ENCODE measurements around the gene TSPAN33. TPM values are rescaled to one million over a fixed set of nuclear protein-coding genes. Genes with fewer than 3 reads are reported as not detected.

TSPAN33 gene
- total and polyA plus RNA-seq, 9 of the 15 experiments (the other 6 are each of a cell fraction or from before 2014, with no cell fraction given): 0.03 to 1.5 (median 0.23) TPM; not detected in 2

DNA sequence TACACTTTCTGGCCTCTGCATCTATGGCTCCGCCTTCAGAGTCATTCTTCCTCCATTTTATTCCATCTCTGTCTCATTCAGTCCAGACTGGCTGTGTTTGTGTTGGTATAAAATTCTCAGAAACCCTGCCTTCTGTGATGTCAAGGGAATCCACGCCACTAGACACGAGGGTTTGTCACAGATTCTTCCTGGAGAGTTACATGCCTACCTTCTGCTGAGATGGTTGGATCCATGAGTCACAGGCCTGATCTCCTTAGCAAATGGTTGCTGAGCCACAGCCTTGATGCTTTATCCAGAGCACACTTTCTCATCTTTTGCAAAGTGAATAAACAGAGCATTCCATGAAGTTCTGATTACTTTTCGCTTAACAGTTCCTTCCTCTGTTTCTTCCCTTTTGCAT is 35.9 kb upstream of the TSPAN33 start (continued):
- TF ChIP-seq, protein P1, sequence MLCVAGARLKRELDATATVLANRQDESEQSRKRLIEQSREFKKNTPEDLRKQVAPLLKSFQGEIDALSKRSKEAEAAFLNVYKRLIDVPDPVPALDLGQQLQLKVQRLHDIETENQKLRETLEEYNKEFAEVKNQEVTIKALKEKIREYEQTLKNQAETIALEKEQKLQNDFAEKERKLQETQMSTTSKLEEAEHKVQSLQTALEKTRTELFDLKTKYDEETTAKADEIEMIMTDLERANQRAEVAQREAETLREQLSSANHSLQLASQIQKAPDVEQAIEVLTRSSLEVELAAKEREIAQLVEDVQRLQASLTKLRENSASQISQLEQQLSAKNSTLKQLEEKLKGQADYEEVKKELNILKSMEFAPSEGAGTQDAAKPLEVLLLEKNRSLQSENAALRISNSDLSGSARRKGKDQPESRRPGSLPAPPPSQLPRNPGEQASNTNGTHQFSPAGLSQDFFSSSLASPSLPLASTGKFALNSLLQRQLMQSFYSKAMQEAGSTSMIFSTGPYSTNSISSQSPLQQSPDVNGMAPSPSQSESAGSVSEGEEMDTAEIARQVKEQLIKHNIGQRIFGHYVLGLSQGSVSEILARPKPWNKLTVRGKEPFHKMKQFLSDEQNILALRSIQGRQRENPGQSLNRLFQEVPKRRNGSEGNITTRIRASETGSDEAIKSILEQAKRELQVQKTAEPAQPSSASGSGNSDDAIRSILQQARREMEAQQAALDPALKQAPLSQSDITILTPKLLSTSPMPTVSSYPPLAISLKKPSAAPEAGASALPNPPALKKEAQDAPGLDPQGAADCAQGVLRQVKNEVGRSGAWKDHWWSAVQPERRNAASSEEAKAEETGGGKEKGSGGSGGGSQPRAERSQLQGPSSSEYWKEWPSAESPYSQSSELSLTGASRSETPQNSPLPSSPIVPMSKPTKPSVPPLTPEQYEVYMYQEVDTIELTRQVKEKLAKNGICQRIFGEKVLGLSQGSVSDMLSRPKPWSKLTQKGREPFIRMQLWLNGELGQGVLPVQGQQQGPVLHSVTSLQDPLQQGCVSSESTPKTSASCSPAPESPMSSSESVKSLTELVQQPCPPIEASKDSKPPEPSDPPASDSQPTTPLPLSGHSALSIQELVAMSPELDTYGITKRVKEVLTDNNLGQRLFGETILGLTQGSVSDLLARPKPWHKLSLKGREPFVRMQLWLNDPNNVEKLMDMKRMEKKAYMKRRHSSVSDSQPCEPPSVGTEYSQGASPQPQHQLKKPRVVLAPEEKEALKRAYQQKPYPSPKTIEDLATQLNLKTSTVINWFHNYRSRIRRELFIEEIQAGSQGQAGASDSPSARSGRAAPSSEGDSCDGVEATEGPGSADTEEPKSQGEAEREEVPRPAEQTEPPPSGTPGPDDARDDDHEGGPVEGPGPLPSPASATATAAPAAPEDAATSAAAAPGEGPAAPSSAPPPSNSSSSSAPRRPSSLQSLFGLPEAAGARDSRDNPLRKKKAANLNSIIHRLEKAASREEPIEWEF (CRISPR knock-in tag; IDR thresholded peaks at IDR 0.05): no peak

DNA sequence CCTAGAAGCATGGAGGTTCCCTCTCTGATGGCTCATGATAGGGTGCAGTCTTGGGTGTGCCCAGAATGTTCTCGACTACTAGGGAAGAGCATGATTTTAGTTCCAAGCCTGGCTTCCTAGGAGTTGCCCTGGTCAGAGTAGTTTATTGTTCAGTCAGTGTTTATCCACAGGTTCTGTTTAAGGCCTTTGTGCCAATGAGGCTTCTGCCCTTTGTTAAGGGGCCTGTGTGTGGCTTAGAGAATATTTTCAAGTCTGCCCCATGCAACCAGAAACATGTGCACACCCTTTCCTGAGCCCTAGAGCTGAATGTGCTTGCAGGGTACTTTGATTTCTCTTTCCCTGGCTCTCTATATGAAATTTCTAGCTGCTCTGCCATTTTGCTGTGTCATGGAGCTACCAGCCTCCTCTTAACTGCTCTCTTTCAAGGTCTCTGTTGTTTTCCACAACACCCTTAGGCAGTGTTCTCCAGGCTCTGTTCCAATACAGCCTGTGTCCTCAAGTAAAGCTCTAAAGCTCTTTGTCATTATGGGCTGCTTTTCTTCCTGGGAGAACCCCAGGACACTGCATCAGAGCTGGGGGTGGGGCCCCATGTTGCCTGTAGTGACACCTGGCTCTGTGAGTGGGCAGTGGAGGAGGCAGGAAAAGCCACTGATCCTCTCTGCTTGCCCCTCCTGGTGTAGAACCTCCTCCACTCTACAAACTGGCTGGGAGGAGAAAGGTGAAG is 34.1 kb upstream of the TSPAN33 start:
- peak overlapping the region; percentile 46; the same call in 2 of the 3 replicates for H3K27ac ChIP-seq (ENCODE audit: extremely low read depth, low read depth, low read length)
- no TSS peak for BruUV-seq (replicated peaks)
- POLR2A ChIA-PET: interaction anchor here (0.7 to 1.1 kb wide), 2 partner anchors 18 to 700 kb away, joined by 3 read pairs; no protein-coding TSS in a partner anchor
- TF ChIP-seq ZNF316 (IDR thresholded peaks at IDR 0.05) (peak; percentile 89), SMARCA5 (IDR thresholded peaks at IDR 0.05) (no peak), C11orf30 (IDR thresholded peaks at IDR 0.05; ENCODE audit: low read depth) (peak; percentile 87), RCOR1 (IDR thresholded peaks at IDR 0.05; ENCODE audit: borderline replicate concordance in 1 of 2, low read depth in 2 of 2, low read length in 2 of 2) (0 out of 4 replicates have a peak, but pooled peaks of 1 of the 2 experiments have one; percentile 14), ATF1 (CRISPR knock-in tag; IDR thresholded peaks at IDR 0.05) (no peak), ATF1 (tag; IDR thresholded peaks at IDR 0.05) (0 out of 2 replicates have a peak, but pooled peaks have one; percentile 9)
- TF ChIP-seq, protein P2, sequence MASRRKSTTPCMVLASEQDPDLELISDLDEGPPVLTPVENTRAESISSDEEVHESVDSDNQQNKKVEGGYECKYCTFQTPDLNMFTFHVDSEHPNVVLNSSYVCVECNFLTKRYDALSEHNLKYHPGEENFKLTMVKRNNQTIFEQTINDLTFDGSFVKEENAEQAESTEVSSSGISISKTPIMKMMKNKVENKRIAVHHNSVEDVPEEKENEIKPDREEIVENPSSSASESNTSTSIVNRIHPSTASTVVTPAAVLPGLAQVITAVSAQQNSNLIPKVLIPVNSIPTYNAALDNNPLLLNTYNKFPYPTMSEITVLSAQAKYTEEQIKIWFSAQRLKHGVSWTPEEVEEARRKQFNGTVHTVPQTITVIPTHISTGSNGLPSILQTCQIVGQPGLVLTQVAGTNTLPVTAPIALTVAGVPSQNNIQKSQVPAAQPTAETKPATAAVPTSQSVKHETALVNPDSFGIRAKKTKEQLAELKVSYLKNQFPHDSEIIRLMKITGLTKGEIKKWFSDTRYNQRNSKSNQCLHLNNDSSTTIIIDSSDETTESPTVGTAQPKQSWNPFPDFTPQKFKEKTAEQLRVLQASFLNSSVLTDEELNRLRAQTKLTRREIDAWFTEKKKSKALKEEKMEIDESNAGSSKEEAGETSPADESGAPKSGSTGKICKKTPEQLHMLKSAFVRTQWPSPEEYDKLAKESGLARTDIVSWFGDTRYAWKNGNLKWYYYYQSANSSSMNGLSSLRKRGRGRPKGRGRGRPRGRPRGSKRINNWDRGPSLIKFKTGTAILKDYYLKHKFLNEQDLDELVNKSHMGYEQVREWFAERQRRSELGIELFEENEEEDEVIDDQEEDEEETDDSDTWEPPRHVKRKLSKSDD (conservative IDR thresholded peaks at IDR 0.05; ENCODE audit: low read length): no peak

More for the DNA sequence above, 34.1 kb upstream of the TSPAN33 start:
- peaks cover 0 to 11% of the 10 kb centered on the region in 2 experiments; a peak in 4 of 5 replicates for H3K4me1 ChIP-seq (replicated peaks in 1 of 2; ENCODE audit: control insufficient read depth in 2 of 2, insufficient read depth in 2 of 2, low read length in 2 of 2)
- H3K27me3 ChIP-seq (ENCODE audit: control insufficient read depth in 2 of 2, insufficient read depth in 2 of 2, low read length in 2 of 2): no peaks in the 10 kb centered on the region
- no peaks in the 10 kb centered on the region for H3K9me1 ChIP-seq (ENCODE audit: control insufficient read depth, insufficient read depth, low read length)
- peak overlapping the region in 1 of 2 experiments; percentile 57; a peak in 1 of 4 replicates for H3K9ac ChIP-seq (ENCODE audit: insufficient read depth in 1 of 2, low read depth in 2 of 2, low read length in 2 of 2)
- peak overlapping the region; percentile 15; the same call in 1 of the 2 replicates for H3K4me2 ChIP-seq (ENCODE audit: insufficient read depth, low read length)
- 40% methylated on average over 1 of the region's 1 CpG for WGBS (ENCODE audit: insufficient coverage, low coverage, missing lambda C conversion rate)
- H2AFZ ChIP-seq (ENCODE audit: low read depth, low read length): peak overlapping the region; percentile 91
- H3K9me3 ChIP-seq (replicated peaks; ENCODE audit: control insufficient read depth, insufficient read depth, low read depth, low read length): no peaks in the 10 kb centered on the region
- H3K4me3 ChIP-seq: no peak overlapping the region
- peak; percentile 83 for ATAC-seq
- peak; percentile 32 for FAIRE-seq
- H4K20me1 ChIP-seq (replicated peaks; ENCODE audit: control insufficient read depth, insufficient read depth, low read length): no peaks in the 10 kb centered on the region
- CTCF ChIA-PET (ENCODE audit: low intra/inter-chr PET ratio): no interaction called here
- H3K79me2 ChIP-seq (ENCODE audit: control insufficient read depth, insufficient read depth, low read length): no peaks in the 10 kb centered on the region
- no peaks in the 10 kb centered on the region for H3K36me3 ChIP-seq (ENCODE audit: control insufficient read depth, insufficient read depth, low read length)
- peak; percentile 41 to 70 (median 57) for DNase-seq (ENCODE audit: extremely low read depth in 1 of 4, low spot score in 3 of 4)
- in situ Hi-C loops (cut with MboI): no loop called here
- intact Hi-C loops (cut with micrococcal nuclease): loop anchor here (5.0 kb wide), 1 partner anchor 82 kb away; no protein-coding TSS in a partner anchor

Measured in K562 (cell line).